ENCODE measurements around the gene KCND2.

DNA sequence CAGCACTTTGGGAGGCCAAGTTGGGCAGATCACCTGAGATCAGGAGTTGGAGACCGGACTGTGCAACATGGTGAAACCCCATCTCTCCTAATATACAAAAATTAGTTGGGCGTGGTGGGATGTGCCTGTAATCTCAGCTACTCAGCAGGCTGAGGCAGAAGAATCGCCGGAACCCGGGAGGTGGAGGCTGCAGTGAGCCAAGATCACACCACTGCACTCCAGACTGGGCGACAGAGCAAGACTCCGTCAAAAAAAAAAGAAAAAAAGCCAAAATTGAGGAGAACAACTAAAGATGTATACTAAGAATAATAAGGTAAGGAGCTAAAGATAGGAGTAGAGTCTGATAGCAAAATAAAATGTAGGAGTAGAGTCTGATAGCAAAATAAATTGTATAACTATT lies 251.0 kb downstream of the KCND2 start:
- no peak for TF ChIP-seq POLR2A (IDR thresholded peaks at IDR 0.05; ENCODE audit: low read length)
- no peak for TF ChIP-seq CTCF (IDR thresholded peaks at IDR 0.05)
- no peak for TF ChIP-seq GATA3 (IDR thresholded peaks at IDR 0.05; ENCODE audit: borderline replicate concordance)
- TF ChIP-seq MYC (IDR thresholded peaks at IDR 0.05; ENCODE audit: borderline replicate concordance, low read length): no peak
- no peak for TF ChIP-seq ZNF302 (CRISPR knock-in tag; IDR thresholded peaks at IDR 0.05)
